Measurements from ENCODE around the gene KCNAB1.
"Not testable (repeated sequence)": the region's sequence is repeated elsewhere in the genome, so short reads cannot be mapped to it uniquely, and the experiment has no call there.

The KCNAB1 gene

DNA sequence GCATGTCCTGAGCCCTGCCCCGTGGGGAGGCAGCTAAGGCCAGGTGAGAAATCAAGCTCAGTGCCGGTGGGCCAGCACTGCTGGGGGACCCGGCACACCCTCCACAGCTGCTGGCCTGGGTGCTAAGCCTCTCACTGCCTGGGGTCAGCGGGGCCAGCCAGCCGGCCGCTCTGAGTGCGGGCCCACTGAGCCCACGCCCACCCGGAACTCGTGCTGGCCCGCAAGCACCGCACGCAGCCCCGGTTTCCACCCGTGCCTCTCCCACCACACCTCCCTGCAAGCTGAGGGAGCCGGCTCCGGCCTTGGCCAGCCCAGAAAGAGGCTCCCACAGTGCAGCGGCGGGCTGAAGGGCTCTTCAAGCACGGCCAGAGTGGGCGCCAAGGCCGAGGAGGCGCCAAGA, 103.7 kb downstream of the KCNAB1 start:
- DNase-seq, result not testable (repeated sequence)

- no peak for DNase-seq
These were observed 106.5 kb downstream of the KCNAB1 start for GRCh38 chr3:156226676-156227420.

- DNase-seq, result no peak
These were observed 107.3 kb downstream of the KCNAB1 start for GRCh38 chr3:156227704-156228103.

- DNase-seq, result no peak
These were observed 110.0 kb downstream of the KCNAB1 start for GRCh38 chr3:156230278-156230900.

DNA sequence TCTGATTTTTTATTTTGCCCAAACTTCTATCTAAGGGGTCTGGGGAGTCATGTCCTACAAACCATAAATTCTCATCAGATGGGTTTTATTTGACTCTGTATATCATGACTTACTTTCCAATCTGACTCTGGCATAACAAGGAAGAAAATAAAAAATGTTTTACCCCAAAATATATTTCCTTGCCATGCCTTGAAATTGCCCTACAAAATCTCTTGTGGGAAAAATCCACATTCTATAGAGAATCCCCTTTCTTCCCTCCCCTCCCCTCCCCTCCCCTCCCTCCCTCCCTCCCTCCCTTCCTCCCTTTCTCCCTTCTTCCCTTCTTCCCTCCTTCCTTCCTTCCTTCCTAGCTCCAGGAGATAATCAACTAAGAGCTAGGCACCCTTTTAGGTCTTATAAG, 110.8 kb downstream of the KCNAB1 start:
- not testable (repeated sequence) for DNase-seq

- no peak for DNase-seq
These were observed 113.5 kb downstream of the KCNAB1 start for GRCh38 chr3:156233876-156234275.

DNA sequence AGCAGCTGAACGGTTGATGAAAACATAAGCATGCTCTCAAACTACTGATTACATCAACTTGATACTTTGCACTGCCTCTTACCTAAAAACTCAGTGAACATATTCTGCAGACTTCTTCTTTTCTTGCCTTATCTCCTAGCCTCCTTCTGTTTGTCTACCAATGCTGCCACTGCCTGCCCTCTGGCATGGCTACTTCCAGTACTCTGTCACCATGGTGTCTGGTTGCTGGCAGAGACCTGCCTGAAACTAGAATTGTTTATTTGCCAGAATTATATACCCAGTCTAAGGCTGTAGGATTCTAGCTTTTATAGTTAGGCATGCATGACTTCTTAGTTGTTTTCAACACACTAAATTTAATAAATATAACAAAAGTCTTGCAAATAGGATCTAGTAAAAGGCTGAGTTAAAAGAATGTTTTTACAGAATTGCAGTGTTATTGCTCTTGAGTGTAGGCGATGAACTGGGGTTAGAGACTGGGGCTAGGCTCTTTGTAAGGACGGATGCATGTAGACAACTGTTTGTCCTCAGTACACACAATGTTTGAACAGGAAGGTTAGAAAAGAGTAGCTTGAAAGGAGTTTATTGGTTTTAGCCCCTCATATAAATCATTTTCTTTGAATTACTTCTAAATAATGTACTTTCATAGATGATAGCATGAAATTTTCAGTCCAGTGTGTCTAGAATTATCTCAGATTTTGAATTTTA, 116.3 kb downstream of the KCNAB1 start:
- no peak for DNase-seq

DNA sequence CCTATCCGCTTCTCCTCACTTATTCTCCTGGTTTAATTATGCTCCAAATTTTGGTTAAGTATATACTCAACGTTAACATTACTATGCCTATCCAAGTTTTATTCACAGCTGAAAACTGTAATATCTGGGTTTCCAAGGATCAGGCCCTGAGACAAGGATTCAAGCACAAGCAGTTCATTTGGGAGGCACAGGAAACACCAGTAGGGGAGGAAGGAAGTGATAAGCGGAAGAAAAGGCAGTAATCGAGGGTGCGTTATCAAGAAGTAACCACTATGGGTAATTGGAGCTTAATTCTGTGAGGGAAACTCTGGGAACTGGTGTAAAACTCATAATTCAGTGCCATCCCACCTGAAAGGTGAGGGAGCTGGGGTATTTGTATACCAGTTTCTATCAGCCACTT, 120.3 kb downstream of the KCNAB1 start:
- no peak for DNase-seq

DNA sequence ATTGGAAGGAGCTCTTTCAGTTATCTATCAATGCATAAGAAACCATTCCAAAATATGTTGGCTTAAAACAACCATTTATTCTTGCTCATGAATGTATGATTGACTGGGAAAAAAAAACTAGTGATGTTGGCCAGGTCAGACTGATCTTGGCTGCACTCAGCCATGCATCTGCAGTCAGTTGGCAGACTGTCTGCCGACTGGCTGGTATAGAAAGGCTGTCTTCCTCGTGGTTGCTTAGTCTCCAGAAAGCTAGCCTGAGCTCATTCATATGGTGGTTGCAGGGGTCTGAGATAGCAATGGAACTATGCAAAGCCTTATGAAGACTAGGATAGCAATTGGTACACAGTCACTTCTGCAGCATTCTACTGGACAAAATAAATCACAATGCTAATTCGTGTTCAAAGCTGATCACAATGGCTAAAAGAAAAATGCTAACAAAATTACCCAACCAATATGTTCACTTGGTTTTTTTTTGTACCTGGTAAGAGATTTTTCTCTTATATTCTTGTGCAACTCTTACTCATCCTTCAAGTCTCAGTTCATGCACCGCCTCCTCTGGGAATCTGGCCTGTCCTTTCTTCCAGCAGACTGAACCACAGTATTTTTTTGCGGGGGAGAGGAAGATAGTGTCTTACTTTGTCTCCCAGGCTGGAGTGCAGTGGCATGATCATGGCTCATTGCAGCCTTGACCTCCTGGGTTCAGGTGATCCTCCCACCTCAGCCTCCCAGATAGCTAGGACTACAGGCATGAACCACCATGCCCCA, 126.8 kb downstream of the KCNAB1 start:
- DNase-seq, result no peak

- no peak for DNase-seq
These were observed 130.2 kb downstream of the KCNAB1 start for GRCh38 chr3:156250550-156250949.

DNA sequence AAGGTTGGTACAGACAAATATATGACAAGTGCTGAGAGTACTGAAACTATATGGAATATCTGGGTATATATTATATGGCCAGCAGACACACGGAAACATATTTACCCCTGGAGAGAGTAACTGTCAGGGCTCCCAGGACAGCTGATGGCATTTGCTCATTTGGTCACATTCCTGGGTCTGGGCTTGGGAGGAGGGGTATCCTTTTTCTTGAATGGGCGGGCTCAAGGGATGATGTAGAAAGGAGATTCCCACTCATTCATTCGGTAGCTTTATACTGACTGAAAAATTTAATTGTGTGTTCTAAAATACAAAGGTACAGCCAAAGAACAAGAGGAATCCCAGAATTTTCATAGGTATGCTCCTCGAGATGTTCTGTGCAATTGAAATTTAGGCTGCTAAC, 131.0 kb downstream of the KCNAB1 start:
- no peak for DNase-seq

- DNase-seq, result no peak
These were observed 132.3 kb downstream of the KCNAB1 start for GRCh38 chr3:156252656-156253055.

DNA sequence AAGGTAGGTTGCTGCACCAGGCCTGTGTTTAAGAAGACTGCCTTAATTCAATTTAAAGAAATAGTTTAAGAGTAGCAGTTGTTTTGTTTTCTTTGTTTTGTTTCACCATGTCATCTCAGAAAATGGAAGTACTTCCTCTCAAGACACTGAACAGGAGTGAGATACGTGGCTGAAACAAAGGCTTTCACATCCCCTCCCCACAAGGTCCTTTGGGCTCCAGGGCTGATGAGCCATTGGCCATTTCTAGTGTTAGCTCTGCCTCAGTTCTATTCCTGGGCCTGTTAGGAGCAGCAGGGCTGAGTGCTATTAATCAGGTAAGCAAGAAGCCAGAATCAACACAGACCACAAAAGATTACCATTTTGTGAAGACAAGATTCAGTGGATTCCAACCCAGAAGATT, 132.8 kb downstream of the KCNAB1 start:
- DNase-seq, result no peak

DNA sequence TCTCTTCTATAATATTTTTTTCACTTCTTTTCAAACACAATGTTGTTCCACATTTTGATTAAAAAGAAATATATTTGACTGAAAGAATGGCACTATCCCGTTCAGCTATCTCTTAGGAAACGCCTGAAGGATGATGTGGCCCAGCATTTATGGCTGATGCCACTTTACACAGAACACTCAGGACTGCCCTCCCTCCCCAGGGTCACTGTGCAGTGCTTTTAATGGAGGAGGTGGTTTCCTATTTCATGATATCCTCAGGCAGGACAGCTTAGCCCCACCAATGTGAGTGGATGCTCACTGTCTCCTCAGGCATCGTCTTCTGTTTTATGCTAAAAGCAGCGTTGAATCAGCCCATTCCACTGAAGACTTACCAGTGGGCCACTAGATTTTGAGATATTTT, 135.9 kb downstream of the KCNAB1 start:
- DNase-seq, result no peak

DNA sequence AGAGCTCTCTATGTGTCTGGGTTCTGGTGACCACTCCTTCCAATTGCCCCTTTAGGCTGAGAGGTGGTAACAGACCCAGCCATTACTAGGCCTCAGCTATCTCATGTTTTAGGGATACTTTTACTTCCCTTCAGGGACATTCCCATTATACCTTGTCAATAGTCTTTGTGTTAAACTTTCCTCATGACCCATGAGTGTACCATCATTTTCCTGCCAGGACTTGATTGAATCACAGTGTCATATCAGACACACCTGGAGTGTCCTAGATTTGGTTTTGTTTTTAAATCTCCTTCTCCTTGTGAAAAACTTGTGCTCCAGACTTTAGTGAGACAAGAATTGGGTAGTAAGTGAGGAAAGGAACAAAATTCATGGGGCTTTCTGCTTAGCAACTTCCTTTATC, 136.6 kb downstream of the KCNAB1 start:
- no peak for DNase-seq

- no peak for DNase-seq
These were observed 137.9 kb downstream of the KCNAB1 start for GRCh38 chr3:156258301-156258700.

GRCh38 chr3:156259896-156260295, 139.5 kb downstream of the KCNAB1 start:
- no peak for DNase-seq

DNA sequence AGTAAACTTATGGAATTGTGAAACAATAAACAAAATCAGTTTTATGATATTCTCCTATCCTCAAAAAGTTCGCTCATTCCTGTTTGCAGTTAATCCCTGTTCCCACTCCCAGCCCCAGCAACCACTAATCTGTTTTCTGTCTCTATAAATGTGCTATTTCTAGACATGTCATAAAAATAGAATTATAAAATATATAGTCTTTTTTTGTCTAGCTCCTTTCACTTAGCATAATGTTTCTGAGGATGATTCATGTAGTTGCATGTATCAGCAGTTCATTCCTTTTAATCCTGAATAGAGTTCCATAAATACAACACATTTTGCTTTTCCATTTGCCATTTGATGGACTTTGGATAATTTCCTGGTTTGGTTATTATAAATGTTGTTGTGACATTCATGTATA, 140.0 kb downstream of the KCNAB1 start:
- DNase-seq, result no peak

DNA sequence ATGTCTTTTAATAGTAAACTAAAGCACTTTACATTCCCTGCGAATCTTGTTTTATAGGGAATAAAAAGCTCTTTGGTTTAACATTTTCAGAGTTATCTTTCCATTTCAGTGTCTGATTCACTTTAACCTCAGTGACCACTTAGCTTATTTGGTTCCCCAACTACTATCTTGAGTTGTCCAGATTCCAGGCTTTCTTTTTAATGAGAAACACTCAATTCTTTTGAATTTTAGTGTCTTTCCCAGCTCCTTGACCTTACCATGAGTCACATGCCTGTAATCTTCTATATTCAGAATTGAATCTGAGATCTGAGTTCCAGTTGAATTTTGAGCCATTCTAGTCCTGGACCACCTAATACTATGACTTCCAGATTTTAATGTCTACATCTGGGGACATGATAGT, 144.4 kb downstream of the KCNAB1 start:
- DNase-seq, result no peak

DNA sequence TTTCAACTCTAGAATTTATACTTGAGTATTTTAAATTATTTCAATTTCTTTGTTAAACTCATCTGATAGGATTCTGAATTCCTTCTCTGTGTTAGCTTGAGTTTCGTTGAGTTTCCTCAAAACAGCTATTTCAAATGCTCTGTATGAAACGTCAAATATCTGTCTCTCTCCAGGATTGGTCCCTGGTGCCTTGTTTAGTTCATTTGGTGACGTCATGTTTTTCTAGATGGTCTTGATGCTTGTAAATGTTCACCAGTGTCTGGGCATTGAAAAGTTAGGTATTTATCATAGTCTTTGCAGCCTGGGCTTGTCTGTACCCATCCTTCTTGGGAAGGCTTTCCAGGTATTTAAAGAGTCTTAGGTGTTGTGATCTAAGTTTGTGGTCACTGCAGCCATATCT, 151.1 kb downstream of the KCNAB1 start:
- no peak for DNase-seq

GRCh38 chr3:156271995-156272719, 151.8 kb downstream of the KCNAB1 start:
- no peak for DNase-seq

- no peak for DNase-seq
These were observed 152.8 kb downstream of the KCNAB1 start for GRCh38 chr3:156273111-156273694.

Data from inflammatory macrophage treated with lipopolysaccharide for 4 hours (primary cell).